Measurements from ENCODE around the gene MPPED2.
"Not testable (repeated sequence)": the region's sequence is repeated elsewhere in the genome, so short reads cannot be mapped to it uniquely, and the experiment has no call there.

MPPED2 gene

GRCh38 chr11:30578406-30578805 is 7.7 kb downstream of the MPPED2 start:
- H3K36me3 ChIP-seq (ENCODE audit: control insufficient read depth, insufficient read depth, low read length): peaks cover 6% of the 10 kb centered on the region
- no peak overlapping the region for H3K27ac ChIP-seq (ENCODE audit: low read depth, low read length, severe bottlenecking)
- H3K4me3 ChIP-seq (ENCODE audit: extremely low read depth, insufficient read depth, low read length, poor library complexity, severe bottlenecking): no peak overlapping the region
- WGBS, 2 experiments (ENCODE audit: insufficient coverage in 2 of 2): 100% methylated on average over 1 of the region's 1 CpG
- no peaks in the 10 kb centered on the region for H3K9me3 ChIP-seq (ENCODE audit: control insufficient read depth, low read length)
- H3K4me1 ChIP-seq (ENCODE audit: control insufficient read depth, insufficient read depth, low read length, poor library complexity, severe bottlenecking): no peaks in the 10 kb centered on the region

- no peaks in the 10 kb centered on the region for H3K4me1 ChIP-seq (ENCODE audit: control insufficient read depth, insufficient read depth, low read length, poor library complexity, severe bottlenecking)
- 100% methylated on average over 1 of the region's 2 CpGs; no CpG with 5 or more reads in 1 of the 2 experiments for WGBS, 2 experiments (ENCODE audit: insufficient coverage in 2 of 2)
- H3K27ac ChIP-seq (ENCODE audit: low read depth, low read length, severe bottlenecking): no peak overlapping the region
- H3K9me3 ChIP-seq (ENCODE audit: control insufficient read depth, low read length): no peaks in the 10 kb centered on the region
- no peak overlapping the region for H3K4me3 ChIP-seq (ENCODE audit: extremely low read depth, insufficient read depth, low read length, poor library complexity, severe bottlenecking)
- H3K36me3 ChIP-seq (ENCODE audit: control insufficient read depth, insufficient read depth, low read length): no peaks in the 10 kb centered on the region
Observed at GRCh38 chr11:30573951-30574350, 12.2 kb downstream of the MPPED2 start.

DNA sequence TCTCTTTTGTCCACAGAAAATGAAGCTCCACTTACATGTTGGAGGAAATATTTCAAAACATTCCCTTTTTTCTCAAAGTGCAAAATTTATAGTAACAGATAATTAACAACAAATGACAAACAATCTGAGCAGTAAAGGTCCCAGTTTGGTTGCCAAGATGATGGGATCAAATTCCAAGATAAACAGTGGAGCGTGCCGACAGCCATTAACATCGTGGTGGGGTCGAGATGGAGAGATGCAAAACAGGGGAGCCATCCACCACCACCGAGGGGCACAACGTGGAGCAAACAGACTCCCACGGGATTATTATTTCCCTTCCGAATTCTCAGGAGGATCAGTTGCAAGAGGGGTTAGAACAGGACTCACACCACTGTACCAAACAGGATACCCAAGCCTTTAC is 17.2 kb downstream of the MPPED2 start:
- Histone ChIP-seq H3K4me3 (ENCODE audit: extremely low read depth, insufficient read depth, low read length, poor library complexity, severe bottlenecking) (no peak overlapping the region), H3K27ac (ENCODE audit: low read depth, low read length, severe bottlenecking) (no peak overlapping the region), H3K36me3 (ENCODE audit: control insufficient read depth, insufficient read depth, low read length) (no peaks in the 10 kb centered on the region), H3K4me1 (ENCODE audit: control insufficient read depth, insufficient read depth, low read length, poor library complexity, severe bottlenecking) (no peaks in the 10 kb centered on the region), H3K9me3 (ENCODE audit: control insufficient read depth, low read length) (no peaks in the 10 kb centered on the region)
- 76 to 86% methylated on average over 5 to 6 of the region's 8 CpGs for WGBS, 2 experiments (ENCODE audit: insufficient coverage in 2 of 2)

- H3K36me3 ChIP-seq (ENCODE audit: control insufficient read depth, insufficient read depth, low read length): no peaks in the 10 kb centered on the region
- H3K9me3 ChIP-seq (ENCODE audit: control insufficient read depth, low read length): no peaks in the 10 kb centered on the region
- WGBS, 2 experiments (ENCODE audit: insufficient coverage in 2 of 2): no CpG with 5 or more reads among the region's 1 CpG
- H3K4me3 ChIP-seq (ENCODE audit: extremely low read depth, insufficient read depth, low read length, poor library complexity, severe bottlenecking): no peak overlapping the region
- H3K27ac ChIP-seq (ENCODE audit: low read depth, low read length, severe bottlenecking): no peak overlapping the region
- no peaks in the 10 kb centered on the region for H3K4me1 ChIP-seq (ENCODE audit: control insufficient read depth, insufficient read depth, low read length, poor library complexity, severe bottlenecking)
Observed at GRCh38 chr11:30567644-30568043, 18.5 kb downstream of the MPPED2 start.

DNA sequence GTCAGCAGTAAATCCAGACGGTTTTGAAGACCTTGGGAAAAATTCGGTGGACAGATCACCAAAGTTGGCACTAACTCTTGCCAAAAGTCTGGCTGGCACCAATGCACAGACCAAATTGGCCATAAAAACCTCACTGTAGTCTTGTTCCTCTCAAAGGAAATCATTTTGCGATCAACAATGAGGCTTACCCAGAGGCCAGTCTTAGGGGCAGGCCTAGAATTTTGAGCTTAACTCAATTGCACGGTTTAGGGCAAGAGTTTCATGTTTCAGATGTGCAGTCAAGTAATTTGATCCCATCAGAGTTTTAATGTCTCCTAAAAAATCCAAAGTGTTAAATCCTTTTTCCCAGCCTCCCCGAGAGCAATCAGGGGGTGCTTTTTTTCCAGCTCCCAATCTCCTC is 19.0 kb downstream of the MPPED2 start:
- 82 to 88% methylated on average over 5 of the region's 5 CpGs for WGBS, 2 experiments (ENCODE audit: insufficient coverage in 2 of 2)
- no peak overlapping the region for H3K4me3 ChIP-seq (ENCODE audit: extremely low read depth, insufficient read depth, low read length, poor library complexity, severe bottlenecking)
- no peaks in the 10 kb centered on the region for H3K36me3 ChIP-seq (ENCODE audit: control insufficient read depth, insufficient read depth, low read length)
- no peaks in the 10 kb centered on the region for H3K9me3 ChIP-seq (ENCODE audit: control insufficient read depth, low read length)
- no peak overlapping the region for H3K27ac ChIP-seq (ENCODE audit: low read depth, low read length, severe bottlenecking)
- no peaks in the 10 kb centered on the region for H3K4me1 ChIP-seq (ENCODE audit: control insufficient read depth, insufficient read depth, low read length, poor library complexity, severe bottlenecking)

GRCh38 chr11:30566482-30566881 is 19.7 kb downstream of the MPPED2 start:
- Histone ChIP-seq H3K27ac (ENCODE audit: low read depth, low read length, severe bottlenecking) (no peak overlapping the region), H3K36me3 (ENCODE audit: control insufficient read depth, insufficient read depth, low read length) (no peaks in the 10 kb centered on the region), H3K9me3 (ENCODE audit: control insufficient read depth, low read length) (no peaks in the 10 kb centered on the region), H3K4me1 (ENCODE audit: control insufficient read depth, insufficient read depth, low read length, poor library complexity, severe bottlenecking) (no peaks in the 10 kb centered on the region), H3K4me3 (ENCODE audit: extremely low read depth, insufficient read depth, low read length, poor library complexity, severe bottlenecking) (no peak overlapping the region)
- 75 to 83% methylated on average over 1 of the region's 3 CpGs for WGBS, 2 experiments (ENCODE audit: insufficient coverage in 2 of 2)

GRCh38 chr11:30565027-30565426 is 21.1 kb downstream of the MPPED2 start:
- WGBS, 2 experiments (ENCODE audit: insufficient coverage in 2 of 2): 82 to 85% methylated on average over 7 to 10 of the region's 10 CpGs
- Histone ChIP-seq H3K4me3 (ENCODE audit: extremely low read depth, insufficient read depth, low read length, poor library complexity, severe bottlenecking) (no peak overlapping the region), H3K4me1 (ENCODE audit: control insufficient read depth, insufficient read depth, low read length, poor library complexity, severe bottlenecking) (peaks cover 3% of the 10 kb centered on the region), H3K36me3 (ENCODE audit: control insufficient read depth, insufficient read depth, low read length) (no peaks in the 10 kb centered on the region), H3K27ac (ENCODE audit: low read depth, low read length, severe bottlenecking) (no peak overlapping the region), H3K9me3 (ENCODE audit: control insufficient read depth, low read length) (no peaks in the 10 kb centered on the region)

DNA sequence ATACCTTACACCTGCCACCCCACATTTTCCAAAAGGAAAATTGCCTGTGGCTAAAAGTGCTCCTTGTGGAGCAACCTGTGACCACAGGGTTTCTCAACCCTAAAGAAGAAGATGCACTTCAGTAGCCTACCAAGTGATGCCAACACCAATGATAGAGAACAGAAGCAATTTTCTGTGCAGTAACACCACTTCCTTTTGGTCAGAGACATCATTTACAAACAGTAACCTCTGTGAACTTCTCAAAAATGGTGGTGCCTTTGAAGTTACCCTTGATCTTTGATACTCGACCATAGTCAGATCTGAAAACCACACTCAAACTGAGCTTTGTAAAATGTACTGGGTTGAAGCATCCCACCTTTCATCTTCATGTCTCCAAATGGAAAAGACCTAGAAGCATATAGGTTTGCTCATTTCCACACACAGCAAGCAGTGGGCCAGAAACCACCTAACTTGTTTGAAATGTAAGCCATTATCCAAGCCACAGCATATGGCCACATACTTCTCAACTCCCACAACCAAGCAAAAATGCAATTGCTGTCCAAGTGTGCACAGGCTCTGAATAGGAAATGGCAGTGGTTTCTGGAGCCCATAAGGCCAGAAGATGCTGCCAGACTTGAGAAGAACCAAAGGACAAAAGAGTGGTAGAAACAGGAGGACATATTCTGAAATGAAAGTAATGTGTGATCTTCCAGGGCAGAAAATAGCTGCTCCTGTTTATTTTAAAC is 24.3 kb downstream of the MPPED2 start:
- no CpG with 5 or more reads among the region's 1 CpG for WGBS, 2 experiments (ENCODE audit: insufficient coverage in 2 of 2)
- no peak overlapping the region for H3K27ac ChIP-seq (ENCODE audit: low read depth, low read length, severe bottlenecking)
- H3K36me3 ChIP-seq (ENCODE audit: control insufficient read depth, insufficient read depth, low read length): no peaks in the 10 kb centered on the region
- H3K9me3 ChIP-seq (ENCODE audit: control insufficient read depth, low read length): no peaks in the 10 kb centered on the region
- no peak overlapping the region for H3K4me3 ChIP-seq (ENCODE audit: extremely low read depth, insufficient read depth, low read length, poor library complexity, severe bottlenecking)
- peaks cover 3% of the 10 kb centered on the region for H3K4me1 ChIP-seq (ENCODE audit: control insufficient read depth, insufficient read depth, low read length, poor library complexity, severe bottlenecking)

GRCh38 chr11:30560206-30561106 is 25.7 kb downstream of the MPPED2 start:
- H3K36me3 ChIP-seq (ENCODE audit: control insufficient read depth, insufficient read depth, low read length): no peaks in the 10 kb centered on the region
- H3K9me3 ChIP-seq (ENCODE audit: control insufficient read depth, low read length): no peaks in the 10 kb centered on the region
- H3K4me1 ChIP-seq (ENCODE audit: control insufficient read depth, insufficient read depth, low read length, poor library complexity, severe bottlenecking): peaks cover 3% of the 10 kb centered on the region
- no peak overlapping the region for H3K4me3 ChIP-seq (ENCODE audit: extremely low read depth, insufficient read depth, low read length, poor library complexity, severe bottlenecking)
- no peak overlapping the region for H3K27ac ChIP-seq (ENCODE audit: low read depth, low read length, severe bottlenecking)
- 12 to 14% methylated on average over 1 to 4 of the region's 7 CpGs for WGBS, 2 experiments (ENCODE audit: insufficient coverage in 2 of 2)

DNA sequence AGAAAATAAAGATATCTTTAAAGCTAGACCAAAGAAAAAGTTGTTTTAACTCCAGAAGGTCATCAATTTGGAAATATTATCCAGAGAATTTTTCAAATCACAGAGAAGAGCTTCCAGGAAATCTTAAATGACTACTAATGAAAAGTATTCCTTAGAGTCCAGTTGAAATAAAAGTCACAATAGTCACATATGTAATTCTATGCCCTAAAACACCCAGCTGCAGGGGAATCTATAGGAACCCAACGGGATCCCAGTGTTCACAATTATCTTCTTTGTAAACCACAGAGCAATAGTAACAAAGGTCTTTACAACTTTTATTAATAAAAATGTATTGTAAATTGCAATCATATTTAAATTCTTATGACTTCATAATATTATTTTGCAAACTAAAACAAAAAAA is 27.1 kb downstream of the MPPED2 start:
- H3K4me3 ChIP-seq (ENCODE audit: extremely low read depth, insufficient read depth, low read length, poor library complexity, severe bottlenecking): no peak overlapping the region
- no peak overlapping the region for H3K27ac ChIP-seq (ENCODE audit: low read depth, low read length, severe bottlenecking)
- no CpG with 5 or more reads among the region's 1 CpG for WGBS, 2 experiments (ENCODE audit: insufficient coverage in 2 of 2)
- peaks cover 3% of the 10 kb centered on the region for H3K4me1 ChIP-seq (ENCODE audit: control insufficient read depth, insufficient read depth, low read length, poor library complexity, severe bottlenecking)
- no peaks in the 10 kb centered on the region for H3K9me3 ChIP-seq (ENCODE audit: control insufficient read depth, low read length)
- H3K36me3 ChIP-seq (ENCODE audit: control insufficient read depth, insufficient read depth, low read length): no peaks in the 10 kb centered on the region

GRCh38 chr11:30554587-30554986 is 31.6 kb downstream of the MPPED2 start:
- 84 to 91% methylated on average over 3 to 4 of the region's 6 CpGs for WGBS, 2 experiments (ENCODE audit: insufficient coverage in 2 of 2)
- not testable (repeated sequence) for H3K4me1 ChIP-seq (ENCODE audit: control insufficient read depth, insufficient read depth, low read length, poor library complexity, severe bottlenecking); H3K27ac ChIP-seq (ENCODE audit: low read depth, low read length, severe bottlenecking); H3K9me3 ChIP-seq (ENCODE audit: control insufficient read depth, low read length); H3K36me3 ChIP-seq (ENCODE audit: control insufficient read depth, insufficient read depth, low read length); H3K4me3 ChIP-seq (ENCODE audit: extremely low read depth, insufficient read depth, low read length, poor library complexity, severe bottlenecking)
